HepG2 (cell line): Measurements from ENCODE around the gene MACROD2. TPM values are rescaled to one million over a fixed set of nuclear protein-coding genes. Genes with fewer than 3 reads are reported as not detected.

Experiments used
- ATAC-seq: fragments of 200-7000 bp; cut with Tn5 transposase; 3 replicates; pipeline ENCODE4 v1.9.1; 2020; ENCODE audit warnings: mild to moderate bottlenecking, moderate library complexity
- BruUV-seq: library from RNA; stranded (reverse); fragments of 400-500 nt; replicated peaks from 2 replicates; lab custom pipeline; 2021; lab: Mats Ljungman, UMichigan
- CTCF ChIA-PET: fragments of 300-600 bp; formaldehyde crosslinking; extraction: SDS; loops from one replicate; lab custom pipeline; 2021; ENCODE audit warnings: low total read pairs, inconsistent platforms, low intra/inter-chr PET ratio; lab: Yijun Ruan, JAX
- POLR2A ChIA-PET: fragments of 350-600 bp; sonication (Branson Sonifier 250); formaldehyde crosslinking; loops from one replicate; lab custom pipeline; 2020; ENCODE audit warnings: antibody characterized with exemption, inconsistent platforms; lab: Yijun Ruan, JAX
- DNase-seq: peaks from one replicate; pipeline ENCODE4 v3.0.0-alpha.2; 2015; ENCODE audit warnings: low spot score
- FAIRE-seq: peaks from 3 replicates; lab custom pipeline; 2011; peaks lifted over from hg19 to GRCh38; lab: Jason Lieb, UNC
- H2AFZ ChIP-seq: one replicate; pipeline ENCODE4 v1.6.1; 2011; ENCODE audit warnings: low read length, inconsistent platforms
- H3K27ac ChIP-seq: fragments of 300-600 bp; 3 replicates; pipeline ENCODE4 v1.8.0; 2011; ENCODE audit warnings: mixed run types, mild to moderate bottlenecking, mixed read lengths, low read length, inconsistent platforms; ENCODE audit not compliant: insufficient read depth; ENCODE audit errors: extremely low read length
- H3K27me3 ChIP-seq, 2 experiments: fragments of 200-600 bp in 1 of 2; 2 replicates in 1 of 2; 3 replicates in 1 of 2; pipeline versions ENCODE4 v1.6.0 to v1.8.0; 2011; ENCODE audit warnings: low read length in 2 of 2, mild to moderate bottlenecking in 2 of 2, moderate library complexity in 2 of 2, inconsistent platforms in 1 of 2; ENCODE audit not compliant: insufficient read depth in 2 of 2, control insufficient read depth in 1 of 2
- H3K36me3 ChIP-seq, 2 experiments: fragments of 200-600 bp in 1 of 2; replicated peaks in 1 of 2; 2 replicates in 1 of 2; 3 replicates in 1 of 2; pipeline versions ENCODE4 v1.5.1 to v1.8.0; 2011; ENCODE audit warnings: low read length in 2 of 2, inconsistent platforms in 1 of 2; ENCODE audit not compliant: insufficient read depth in 2 of 2, control insufficient read depth in 1 of 2
- H3K4me1 ChIP-seq: 2 replicates; pipeline ENCODE4 v1.5.1; 2012; ENCODE audit warnings: low read length, inconsistent platforms; ENCODE audit not compliant: insufficient read depth
- H3K4me2 ChIP-seq: 2 replicates; pipeline ENCODE4 v1.6.0; 2011; ENCODE audit warnings: low read depth, low read length, inconsistent platforms
- H3K4me3 ChIP-seq, 3 experiments: fragments of 200-600 bp in 1 of 3; sonication (generic), shearing (Covaris generic) in 1 of 3; replicated peaks in 1 of 3; 2 replicates each; pipeline ENCODE4 v1.5.1; 2011 to 2016; ENCODE audit warnings: low read length in 3 of 3, inconsistent platforms in 2 of 3, low read depth in 2 of 3, mild to moderate bottlenecking in 2 of 3, control low read depth in 1 of 3, mixed read lengths in 1 of 3; ENCODE audit not compliant: insufficient read depth in 1 of 3
- H3K79me2 ChIP-seq: one replicate; pipeline ENCODE4 v1.6.1; 2011; ENCODE audit warnings: low read length, inconsistent platforms; ENCODE audit not compliant: insufficient read depth
- H3K9ac ChIP-seq: 2 replicates; pipeline ENCODE4 v1.6.0; 2011; ENCODE audit warnings: mild to moderate bottlenecking, low read depth, low read length, inconsistent platforms; ENCODE audit not compliant: insufficient read depth
- H3K9me3 ChIP-seq: 2 replicates; pipeline ENCODE4 v1.5.1; 2012; ENCODE audit warnings: mild to moderate bottlenecking, low read length
- H4K20me1 ChIP-seq: 2 replicates; pipeline ENCODE4 v1.6.0; 2011; ENCODE audit warnings: inconsistent platforms, mild to moderate bottlenecking, low read length, moderate library complexity; ENCODE audit not compliant: insufficient read depth
- FOXA1 ChIP-seq, 2 experiments: fragments of 450-650 bp in 1 of 2; sonication (generic) in 1 of 2; formaldehyde crosslinking in 1 of 2; IDR thresholded peaks; 2 replicates each; pipeline versions ENCODE4 v1.4.0 to v1.6.1; 2016 to 2020; ENCODE audit warnings: missing genetic modification reagents in 1 of 2
- HDAC2 ChIP-seq: sonication (generic); formaldehyde crosslinking; IDR thresholded peaks from 2 replicates; pipeline ENCODE4 v1.4.0; 2020; ENCODE audit warnings: missing genetic modification reagents
- IKZF1 ChIP-seq: fragments of 450-650 bp; IDR thresholded peaks from 2 replicates; pipeline ENCODE4 v1.7.1; 2016
- NONO ChIP-seq, 2 experiments: fragments of 450-650 bp in 1 of 2; sonication (generic) in 1 of 2; formaldehyde crosslinking in 1 of 2; IDR thresholded peaks in 1 of 2; conservative IDR thresholded peaks in 1 of 2; 2 replicates each; pipeline versions ENCODE4 v1.6.1 to v1.8.0; 2017 to 2022; ENCODE audit warnings: mild to moderate bottlenecking in 1 of 2, missing genetic modification reagents in 1 of 2, moderate library complexity in 1 of 2
- NR0B2 ChIP-seq: sonication (generic); formaldehyde crosslinking; IDR thresholded peaks from 2 replicates; pipeline ENCODE4 v1.4.0; 2020; ENCODE audit warnings: mild to moderate bottlenecking, missing genetic modification reagents
- PATZ1 ChIP-seq: sonication (generic); formaldehyde crosslinking; IDR thresholded peaks from 2 replicates; pipeline ENCODE4 v1.4.0; 2020; ENCODE audit warnings: missing genetic modification reagents
- PLRG1 ChIP-seq: fragments of 450-650 bp; conservative IDR thresholded peaks from 2 replicates; pipeline ENCODE4 v1.6.1; 2016
- SAFB2 ChIP-seq: sonication (generic); formaldehyde crosslinking; IDR thresholded peaks from 2 replicates; pipeline ENCODE4 v1.5.1; 2020; ENCODE audit warnings: missing genetic modification reagents, low read depth, mild to moderate bottlenecking, borderline replicate concordance
- ZBTB33 ChIP-seq: sonication (generic); formaldehyde crosslinking; IDR thresholded peaks from 2 replicates; pipeline ENCODE4 v1.4.0; 2020; ENCODE audit warnings: missing genetic modification reagents
- ZGPAT ChIP-seq: IDR thresholded peaks from 2 replicates; pipeline ENCODE4 v1.6.1; 2016; ENCODE audit warnings: mild to moderate bottlenecking
- ZNF12 ChIP-seq: sonication (generic); formaldehyde crosslinking; IDR thresholded peaks from 2 replicates; pipeline ENCODE4 v1.5.0; 2020; ENCODE audit warnings: missing genetic modification reagents
- WGBS: methylation state at CpG from one replicate; pipeline ENCODE4 v1.1.6; 2017; ENCODE audit warnings: low lambda C conversion rate; 5-methylcytosine and 5-hydroxymethylcytosine counted together
- in situ Hi-C: cut with HindIII; loops from 2 replicates; pipeline ENCODE4 v1.10.0; 2017; ENCODE audit warnings: low pct_unique_long_range_greater_than_20kb; ENCODE audit not compliant: extremely low pct_ligation_motif_present
- intact Hi-C: fragments of 100-400 bp; cut with micrococcal nuclease; formaldehyde crosslinking; loops from one replicate; pipeline ENCODE4 v1.10.0; 2022; ENCODE audit not compliant: unreplicated experiment
- polyA plus RNA-seq, 8 experiments: library from polyadenylated mRNA; depleted of rRNA in 3 of 8; stranded (reverse) in 7 of 8; unstranded in 1 of 8; fragments of >200 nt; fragmentation: Illumina TruSeq in 4 of 8; extraction: Trizol in 4 of 8; gene quantifications; 2 replicates each; pipeline versions ENCODE4 v1.2.1 to v1.2.3, GENCODE V29; 2011 to 2016; ENCODE audit warnings: low read depth in 4 of 8, missing spikeins in 1 of 8, mixed read lengths in 1 of 8; ENCODE audit not compliant: insufficient read depth in 1 of 8
- total RNA-seq, 5 experiments: library from RNA; depleted of rRNA; stranded (reverse); fragments of >200 nt; fragmentation: Illumina TruSeq; extraction: Trizol; gene quantifications; 2 replicates each; pipeline ENCODE4 v1.2.3, GENCODE V29; 2016; ENCODE audit warnings: low read depth in 1 of 5

MACROD2 gene
- total and polyA plus RNA-seq, 2 of the 13 experiments (the other 11 are each of a cell fraction or from before 2014, with no cell fraction given) = 0.13 to 0.51 TPM

GRCh38 chr20:15380770-15381169, 1385.5 kb downstream of the MACROD2 start:
- Histone ChIP-seq H3K4me1 (no peaks in the 10 kb centered on the region), H3K79me2 (no peaks in the 10 kb centered on the region), H3K4me2 (no peak overlapping the region), H4K20me1 (no peaks in the 10 kb centered on the region), H3K9me3 (peaks cover 64% of the 10 kb centered on the region), H3K9ac (no peak overlapping the region), H3K36me3 (no peaks in the 10 kb centered on the region)
- no TSS peak for BruUV-seq
- TF ChIP-seq HDAC2 (CRISPR knock-in tag) (no peak), NR0B2 (CRISPR knock-in tag) (no peak), ZBTB33 (CRISPR knock-in tag) (no peak)
- TF ChIP-seq, all 625 proteins: peak for 0
- in situ Hi-C loops (no loop called here), intact Hi-C loops (no loop called here)
- FAIRE-seq (no peak), ATAC-seq (no peak), DNase-seq (no peak)
- Histone ChIP-seq H3K27ac (no peak overlapping the region), H3K4me3 (no peak overlapping the region), H2AFZ (no peak overlapping the region), H3K27me3 (no peaks in the 10 kb centered on the region)
- POLR2A ChIA-PET = no interaction called here
- WGBS = 3% methylated on average over 1 of the region's 1 CpG
- CTCF ChIA-PET = no interaction called here

GRCh38 chr20:15387228-15387627, 1391.9 kb downstream of the MACROD2 start:
- no peaks in the 10 kb centered on the region for H3K36me3 ChIP-seq
- H3K9me3 ChIP-seq = peaks cover 82% of the 10 kb centered on the region
- H3K4me2 ChIP-seq = no peak overlapping the region
- no peak overlapping the region for H2AFZ ChIP-seq
- BruUV-seq = no TSS peak
- no peaks in the 10 kb centered on the region for H3K79me2 ChIP-seq
- no peak for FAIRE-seq
- no peak overlapping the region for H3K27ac ChIP-seq
- no peak for ATAC-seq
- in situ Hi-C loops = no loop called here
- H3K4me1 ChIP-seq = no peaks in the 10 kb centered on the region
- CTCF ChIA-PET = no interaction called here
- TF ChIP-seq PLRG1 = 0 out of 2 replicates have a peak, but pooled peaks have one; percentile 81
- peak; percentile 53; the same call in 1 of the 2 replicates for TF ChIP-seq FOXA1 (IDR thresholded peaks at IDR 0.05)
- TF ChIP-seq FOXA1 (CRISPR knock-in tag; IDR thresholded peaks at IDR 0.05) = no peak
- 0 out of 2 replicates have a peak, but pooled peaks have one; percentile 69 for TF ChIP-seq IKZF1
- 0 out of 2 replicates have a peak, but pooled peaks have one; percentile 12 for TF ChIP-seq NONO (IDR thresholded peaks at IDR 0.05)
- no peak for TF ChIP-seq NONO (CRISPR knock-in tag; conservative IDR thresholded peaks at IDR 0.05)
- TF ChIP-seq PATZ1 (CRISPR knock-in tag) = no peak
- no peak for TF ChIP-seq SAFB2 (CRISPR knock-in tag)
- TF ChIP-seq ZGPAT (CRISPR knock-in tag) = no peak
- TF ChIP-seq ZNF12 = no peak
- H3K4me3 ChIP-seq = no peak overlapping the region
- intact Hi-C loops = no loop called here
- no peaks in the 10 kb centered on the region for H4K20me1 ChIP-seq
- POLR2A ChIA-PET = interaction anchor here (0.7 kb wide), 1 partner anchor 240 kb away, joined by 3 read pairs; no protein-coding TSS in a partner anchor
- H3K27me3 ChIP-seq = no peaks in the 10 kb centered on the region
- DNase-seq = no peak
- H3K9ac ChIP-seq = no peak overlapping the region
